ENCODE measurements around the gene UIMC1. TPM values are rescaled to one million over a fixed set of nuclear protein-coding genes. Genes with fewer than 3 reads are reported as not detected.

UIMC1 gene
- total RNA-seq, 6 experiments from 2014 or later = 8.4 to 15.6 (median 13.0) TPM

DNA sequence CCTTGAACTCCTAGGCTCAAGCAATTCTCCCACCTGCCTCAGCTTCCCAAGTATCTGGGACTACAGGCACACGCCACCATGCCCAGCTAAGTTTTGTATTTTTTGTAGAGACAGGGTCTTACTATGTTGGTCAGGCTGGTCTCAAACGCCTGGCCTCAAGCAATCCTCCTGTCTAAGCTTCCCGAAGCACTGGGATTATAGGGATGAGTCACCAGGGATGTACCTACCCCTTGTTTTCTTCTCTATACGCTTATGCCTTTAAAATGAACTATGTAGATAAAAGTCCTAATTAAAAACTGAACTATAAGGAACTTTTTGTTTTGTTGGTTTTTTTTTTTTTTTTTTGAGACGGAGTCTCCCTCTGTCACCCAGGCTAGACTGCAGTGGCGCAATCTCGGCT, 25.8 kb downstream of the UIMC1 start:
- no peak for ATAC-seq
- intact Hi-C loops (cut with DNase I) = no loop called here

GRCh38 chr5:176979669-176980068, 26.9 kb downstream of the UIMC1 start:
- 83% methylated on average over 3 of the region's 3 CpGs for WGBS (ENCODE audit: insufficient coverage, low coverage, low lambda C conversion rate, missing lambda C conversion rate)
- Histone ChIP-seq H3K36me3 (peaks cover 0 to 30% (median 2%) of the 10 kb centered on the region in 4 donors), H3K27ac (no peak overlapping the region), H3K9me3 (no peaks in the 10 kb centered on the region), H3K4me1 (no peaks in the 10 kb centered on the region), H3K27me3 (no peaks in the 10 kb centered on the region), H3K4me3 (no peak overlapping the region)
- TF ChIP-seq POLR2A (IDR thresholded peaks at IDR 0.05) = no peak
- TF ChIP-seq CTCF (IDR thresholded peaks at IDR 0.05) = no peak
- ATAC-seq (no peak), DNase-seq (no peak)
- intact Hi-C loops (cut with DNase I) = no loop called here

More for the DNA sequence above, 25.8 kb downstream of the UIMC1 start:
- no peaks in the 10 kb centered on the region for H3K9me3 ChIP-seq
- H3K4me1 ChIP-seq = peaks cover 0 to 7% (median 0%) of the 10 kb centered on the region in 4 donors
- no peak overlapping the region for H3K27ac ChIP-seq
- WGBS (ENCODE audit: insufficient coverage, low coverage, low lambda C conversion rate, missing lambda C conversion rate) = 85% methylated on average over 7 of the region's 7 CpGs
- peaks cover 0 to 29% (median under 1%) of the 10 kb centered on the region in 4 donors for H3K36me3 ChIP-seq
- DNase-seq = no peak
- H3K27me3 ChIP-seq = no peaks in the 10 kb centered on the region
- H3K4me3 ChIP-seq = no peak overlapping the region
- TF ChIP-seq CTCF (IDR thresholded peaks at IDR 0.05) (no peak), POLR2A (IDR thresholded peaks at IDR 0.05) (no peak)

GRCh38 chr5:176965633-176966032, 40.9 kb downstream of the UIMC1 start:
- no peaks in the 10 kb centered on the region for H3K9me3 ChIP-seq
- 72% methylated on average over 1 of the region's 1 CpG for WGBS (ENCODE audit: insufficient coverage, low coverage, low lambda C conversion rate, missing lambda C conversion rate)
- no peaks in the 10 kb centered on the region for H3K27me3 ChIP-seq
- no peak overlapping the region for H3K27ac ChIP-seq
- no peak overlapping the region for H3K4me3 ChIP-seq
- ATAC-seq (no peak), DNase-seq (no peak)
- intact Hi-C loops (cut with DNase I) = no loop called here
- no peak for TF ChIP-seq CTCF (IDR thresholded peaks at IDR 0.05)
- TF ChIP-seq POLR2A (IDR thresholded peaks at IDR 0.05) = no peak
- H3K4me1 ChIP-seq = no peaks in the 10 kb centered on the region
- peaks cover 2 to 26% (median 11%) of the 10 kb centered on the region in 4 donors for H3K36me3 ChIP-seq

DNA sequence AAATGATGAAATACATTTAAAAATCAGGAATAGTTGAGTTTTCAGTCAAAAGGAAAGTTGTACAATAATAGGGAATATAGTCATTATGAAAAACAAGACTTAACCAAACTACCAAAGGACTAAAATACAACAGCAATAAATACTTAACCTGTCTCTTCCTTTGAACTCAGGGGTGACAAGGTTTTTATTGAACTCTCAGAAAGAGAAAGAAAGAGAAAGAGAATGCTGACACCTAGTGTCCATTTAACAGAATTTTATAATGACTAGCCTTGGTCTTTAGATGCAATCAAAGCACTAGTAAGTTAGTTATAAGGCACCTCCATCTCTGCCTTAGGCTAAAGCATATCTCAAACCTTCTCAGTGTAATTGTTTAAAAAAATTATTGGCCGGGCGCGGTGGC, 47.5 kb downstream of the UIMC1 start:
- peak; percentile 71 to 84 (median 78) for ATAC-seq
- intact Hi-C loops (cut with DNase I) = loop anchor here in 1 of 2 donors (10.0 kb wide), 1 partner anchor 304 kb away; no protein-coding TSS in a partner anchor
- DNase-seq = no peak

More for the DNA sequence above, 47.5 kb downstream of the UIMC1 start:
- H3K9me3 ChIP-seq = no peaks in the 10 kb centered on the region
- H3K36me3 ChIP-seq = peaks cover 0 to 11% (median 3%) of the 10 kb centered on the region in 4 donors
- WGBS (ENCODE audit: insufficient coverage, low coverage, low lambda C conversion rate, missing lambda C conversion rate) = 100% methylated on average over 3 of the region's 3 CpGs
- H3K27ac ChIP-seq = no peak overlapping the region
- H3K27me3 ChIP-seq = no peaks in the 10 kb centered on the region
- TF ChIP-seq CTCF (IDR thresholded peaks at IDR 0.05) = peak; percentile 42 to 57 (median 54)
- no peak for TF ChIP-seq POLR2A (IDR thresholded peaks at IDR 0.05)
- no peak overlapping the region for H3K4me3 ChIP-seq
- peaks cover 0 to 6% (median 0%) of the 10 kb centered on the region in 4 donors for H3K4me1 ChIP-seq

Data from right lobe of liver (tissue), 6 donors.